H1 (cell line): ENCODE measurements around the gene MYBPC1. TPM values are rescaled to one million over a fixed set of nuclear protein-coding genes. Genes with fewer than 3 reads are reported as not detected.
"Not testable (repeated sequence)": the region's sequence is repeated elsewhere in the genome, so short reads cannot be mapped to it uniquely, and the experiment has no call there.

Experiments used
- CTCF ChIA-PET: fragments of 300-600 bp; sonication (Branson Sonifier 250); formaldehyde crosslinking; loops from one replicate; lab custom pipeline; 2021; ENCODE audit not compliant: partially characterized antibody; lab: Charles Lee
- POLR2A ChIA-PET: fragments of 300-600 bp; sonication (Branson Sonifier 250); formaldehyde crosslinking; loops from one replicate; lab custom pipeline; 2021; ENCODE audit warnings: inconsistent platforms; ENCODE audit not compliant: partially characterized antibody; lab: Charles Lee
- DNase-seq, 2 experiments: peaks; one replicate each; pipeline versions ENCODE4 v3.0.0 to v3.0.0-alpha.2; 2010 to 2022; ENCODE audit warnings: low spot score in 2 of 2, low read depth in 1 of 2, mixed read lengths in 1 of 2
- FAIRE-seq: peaks from 2 replicates; lab custom pipeline; 2011; peaks lifted over from hg19 to GRCh38; lab: Jason Lieb, UNC
- H2AFZ ChIP-seq: 2 replicates; pipeline ENCODE4 v1.8.1; 2012; ENCODE audit warnings: low read length, inconsistent platforms
- H2AK5ac ChIP-seq: 2 replicates; pipeline ENCODE4 v1.6.1; 2013; ENCODE audit warnings: low read depth, low read length
- H2BK120ac ChIP-seq: replicated peaks from 2 replicates; pipeline ENCODE3; 2013; ENCODE audit warnings: low read depth, low read length, inconsistent platforms
- H2BK12ac ChIP-seq: 2 replicates; pipeline ENCODE4 v1.6.1; 2013; ENCODE audit warnings: low read depth, low read length
- H2BK15ac ChIP-seq: 2 replicates; pipeline ENCODE4 v1.6.1; 2013; ENCODE audit warnings: low read length
- H2BK20ac ChIP-seq: 2 replicates; pipeline ENCODE4 v1.6.1; 2013; ENCODE audit warnings: low read length
- H2BK5ac ChIP-seq: 2 replicates; pipeline ENCODE4 v1.6.1; 2013; ENCODE audit warnings: low read depth, low read length
- H3K14ac ChIP-seq: 2 replicates; pipeline ENCODE4 v1.6.1; 2013; ENCODE audit warnings: inconsistent platforms; ENCODE audit not compliant: insufficient read length
- H3K18ac ChIP-seq: 2 replicates; pipeline ENCODE4 v1.6.1; 2013; ENCODE audit warnings: low read length; ENCODE audit errors: extremely low read depth
- H3K23ac ChIP-seq: 2 replicates; pipeline ENCODE4 v1.6.1; 2013; ENCODE audit warnings: inconsistent platforms; ENCODE audit not compliant: insufficient read length
- H3K23me2 ChIP-seq: 2 replicates; pipeline ENCODE4 v1.6.1; 2013; ENCODE audit warnings: low read depth, low read length
- H3K27ac ChIP-seq: 2 replicates; pipeline ENCODE4 v1.6.1; 2011; ENCODE audit warnings: low read depth, low read length, inconsistent platforms
- H3K27me3 ChIP-seq, 4 experiments: replicated peaks in 1 of 4; 1 replicate in 1 of 4; 2 replicates in 3 of 4; pipeline versions ENCODE4 v1.6.1 to v1.8.1; 2011 to 2013; ENCODE audit warnings: low read length in 3 of 4, mild to moderate bottlenecking in 3 of 4, inconsistent platforms in 2 of 4, mixed read lengths in 2 of 4, moderate library complexity in 1 of 4; ENCODE audit not compliant: control insufficient read depth in 3 of 4, insufficient read depth in 3 of 4; ENCODE audit errors: extremely low read depth in 1 of 4
- H3K36me3 ChIP-seq, 4 experiments: 2 replicates each; pipeline versions ENCODE4 v1.6.1 to v1.8.1; 2011 to 2013; ENCODE audit warnings: mild to moderate bottlenecking in 4 of 4, low read length in 3 of 4, moderate library complexity in 2 of 4, control low read depth in 1 of 4, inconsistent platforms in 1 of 4; ENCODE audit not compliant: insufficient read depth in 4 of 4, control insufficient read depth in 2 of 4
- H3K4ac ChIP-seq: replicated peaks from 2 replicates; pipeline ENCODE3; 2013; ENCODE audit warnings: low read length, low read depth, mixed read lengths, inconsistent platforms; ENCODE audit not compliant: insufficient read length
- H3K4me1 ChIP-seq, 4 experiments: replicated peaks in 1 of 4; 1 replicate in 1 of 4; 2 replicates in 3 of 4; pipeline versions ENCODE4 v1.6.1 to v1.8.1; 2011 to 2013; ENCODE audit warnings: low read length in 3 of 4, inconsistent platforms in 2 of 4, mixed read lengths in 1 of 4; ENCODE audit not compliant: insufficient read depth in 4 of 4, control insufficient read depth in 3 of 4
- H3K4me2 ChIP-seq, 2 experiments: 2 replicates each; pipeline versions ENCODE4 v1.6.1 to v1.8.1; 2011 to 2013; ENCODE audit warnings: low read depth in 2 of 2, low read length in 2 of 2, control low read depth in 1 of 2, inconsistent platforms in 1 of 2, mild to moderate bottlenecking in 1 of 2; ENCODE audit not compliant: insufficient read depth in 1 of 2
- H3K4me3 ChIP-seq, 4 experiments: fragments of 200-600, 300-600 bp in 1 of 4; sonication (generic), shearing (Covaris generic), sonication (Bioruptor Twin) in 1 of 4; 2 replicates each; pipeline versions ENCODE4 v1.5.1 to v1.8.1; 2011 to 2016; ENCODE audit warnings: low read length in 4 of 4, low read depth in 3 of 4, control low read depth in 2 of 4, inconsistent platforms in 2 of 4, mild to moderate bottlenecking in 2 of 4, mixed read lengths in 1 of 4, moderate library complexity in 1 of 4; ENCODE audit not compliant: insufficient read depth in 2 of 4; ENCODE audit errors: extremely low read depth in 1 of 4
- H3K56ac ChIP-seq: replicated peaks from 2 replicates; pipeline ENCODE3; 2013; ENCODE audit warnings: low read depth, mild to moderate bottlenecking, mixed read lengths, low read length, inconsistent platforms; ENCODE audit not compliant: insufficient read length
- H3K79me1 ChIP-seq: 2 replicates; pipeline ENCODE4 v1.6.1; 2013; ENCODE audit warnings: low read depth, low read length, control low read depth
- H3K79me2 ChIP-seq, 2 experiments: 2 replicates each; pipeline versions ENCODE4 v1.6.1 to v1.8.1; 2012 to 2013; ENCODE audit warnings: low read length in 2 of 2, mild to moderate bottlenecking in 2 of 2, inconsistent platforms in 1 of 2; ENCODE audit not compliant: insufficient read depth in 2 of 2, control insufficient read depth in 1 of 2
- H3K9ac ChIP-seq, 4 experiments: replicated peaks in 1 of 4; 1 replicate in 1 of 4; 2 replicates in 3 of 4; pipeline versions ENCODE4 v1.6.1 to v1.8.1; 2011 to 2013; ENCODE audit warnings: low read depth in 3 of 4, low read length in 3 of 4, control low read depth in 2 of 4, mild to moderate bottlenecking in 2 of 4, moderate library complexity in 2 of 4, inconsistent platforms in 1 of 4; ENCODE audit errors: extremely low read depth in 1 of 4
- H3K9me3 ChIP-seq, 2 experiments: 2 replicates each; pipeline versions ENCODE4 v1.6.1 to v1.8.1; 2012 to 2013; ENCODE audit warnings: mild to moderate bottlenecking in 2 of 2, moderate library complexity in 2 of 2, control low read depth in 1 of 2, inconsistent platforms in 1 of 2, low read depth in 1 of 2, low read length in 1 of 2, mixed read lengths in 1 of 2; ENCODE audit not compliant: insufficient read depth in 2 of 2
- H4K20me1 ChIP-seq, 2 experiments: replicated peaks in 1 of 2; 2 replicates each; pipeline versions ENCODE3 to v1.8.1; 2011 to 2013; ENCODE audit warnings: inconsistent platforms in 2 of 2, low read length in 2 of 2, mild to moderate bottlenecking in 1 of 2; ENCODE audit not compliant: insufficient read depth in 2 of 2, control insufficient read depth in 1 of 2
- H4K5ac ChIP-seq: 2 replicates; pipeline ENCODE4 v1.6.1; 2013; ENCODE audit warnings: low read length, low read depth, mixed read lengths, inconsistent platforms; ENCODE audit not compliant: insufficient read length
- H4K8ac ChIP-seq: 2 replicates; pipeline ENCODE4 v1.8.0; 2013; ENCODE audit warnings: mild to moderate bottlenecking, moderate library complexity, low read length, inconsistent platforms; ENCODE audit not compliant: insufficient read depth; ENCODE audit errors: extremely low read depth
- H4K91ac ChIP-seq: replicated peaks from 2 replicates; pipeline ENCODE3; 2013; ENCODE audit warnings: low read length, mixed read lengths, inconsistent platforms; ENCODE audit not compliant: insufficient read length
- WGBS, 2 experiments: shearing (Covaris generic) in 1 of 2; methylation state at CpG; one replicate each; pipeline versions ENCODE4 v1.1.6 to v1.1.7; 2013 to 2015; ENCODE audit warnings: low lambda C conversion rate in 2 of 2, mixed read lengths in 2 of 2, inconsistent platforms in 1 of 2, low coverage in 1 of 2, missing lambda C conversion rate in 1 of 2; ENCODE audit not compliant: insufficient replicate concordance in 2 of 2, insufficient coverage in 1 of 2, insufficient read length in 1 of 2; ENCODE audit errors: extremely low coverage in 1 of 2, missing lambda C conversion rate in 1 of 2; 5-methylcytosine and 5-hydroxymethylcytosine counted together
- polyA plus RNA-seq, 7 experiments: library from polyadenylated mRNA; depleted of rRNA in 3 of 7; stranded (reverse) in 5 of 7; unstranded in 2 of 7; fragments of >200 nt in 5 of 7; fragments of 200-250 nt in 2 of 7; gene quantifications; 1 replicate in 5 of 7; 2 replicates in 1 of 7; 4 replicates in 1 of 7; pipeline versions ENCODE4 v1.2.1 to v1.2.3, GENCODE V29; 2011 to 2013; ENCODE audit warnings: missing spikeins in 2 of 7, mixed read lengths in 2 of 7
- total RNA-seq: library from RNA; stranded (reverse); fragmentation: NEBNext Ultra II Directional; extraction: Animal tissue kit (Norgen Biotek cat#: 25700); gene quantifications from 2 replicates; pipeline ENCODE4 v1.2.1, GENCODE V29; 2021

MYBPC1 gene
- total and polyA plus RNA-seq, 2 of the 8 experiments (the other 6 are each of a cell fraction or from before 2014, with no cell fraction given): not detected

DNA sequence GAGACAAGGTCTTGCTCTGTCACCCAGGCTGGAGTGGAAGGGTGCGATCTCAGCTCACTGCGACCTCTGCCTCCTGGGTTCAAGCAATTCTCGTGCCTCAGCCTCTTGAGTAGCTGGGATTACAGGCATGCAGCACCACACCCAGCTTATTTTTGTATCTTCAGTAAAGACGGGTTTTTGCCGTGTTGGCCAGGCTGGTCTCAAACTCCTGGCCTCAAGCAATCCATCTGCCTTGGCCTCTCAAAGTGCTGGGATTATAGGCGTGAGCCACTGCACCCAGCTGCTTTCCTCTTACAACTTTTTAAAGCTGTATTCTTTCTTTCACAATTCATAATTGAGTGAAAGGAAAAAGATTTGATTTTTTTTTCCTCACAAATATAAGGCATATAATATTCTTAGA is 86.9 kb downstream of the MYBPC1 start:
- H3K36me3 ChIP-seq, H3K27ac ChIP-seq, H4K20me1 ChIP-seq, H2AFZ ChIP-seq, H2AK5ac ChIP-seq, H2BK5ac ChIP-seq, H3K9ac ChIP-seq, H2BK12ac ChIP-seq, H3K27me3 ChIP-seq, H3K14ac ChIP-seq, DNase-seq, H3K79me2 ChIP-seq, H3K4ac ChIP-seq, H3K18ac ChIP-seq, H3K56ac ChIP-seq, H2BK120ac ChIP-seq, H4K5ac ChIP-seq, H3K4me3 ChIP-seq, H2BK20ac ChIP-seq, H4K8ac ChIP-seq, POLR2A ChIA-PET, FAIRE-seq, H3K4me1 ChIP-seq, H3K9me3 ChIP-seq, H3K4me2 ChIP-seq, H2BK15ac ChIP-seq, H3K79me1 ChIP-seq, H3K23me2 ChIP-seq, H4K91ac ChIP-seq, H3K23ac ChIP-seq: not testable (repeated sequence)
- 88% methylated on average over 6 of the region's 6 CpGs; no CpG with 5 or more reads in 1 of the 2 experiments for WGBS, 2 experiments
- CTCF ChIA-PET: interaction anchor here (1.4 to 4.6 kb wide), 2 partner anchors 10 to 21 kb away, joined by 4 to 32 read pairs; no protein-coding TSS in a partner anchor
